ENCODE measurements around the gene LRRC14B. TPM values are rescaled to one million over a fixed set of nuclear protein-coding genes. Genes with fewer than 3 reads are reported as not detected.

LRRC14B gene
- total RNA-seq, 1 donor from 2014 or later, result not detected

- FAIRE-seq, result no peak
- Histone ChIP-seq H3K27me3 (ENCODE audit: control insufficient read depth, insufficient read depth, low read length) (no peaks in the 10 kb centered on the region), H3K36me3 (ENCODE audit: control insufficient read depth, insufficient read depth, low read length) (no peaks in the 10 kb centered on the region), H3K4me3 (ENCODE audit: low read depth, low read length) (no peak overlapping the region)
- DNase-seq (ENCODE audit: low read depth), result no peak
- no peak for TF ChIP-seq CTCF (IDR thresholded peaks at IDR 0.05; ENCODE audit: insufficient read depth, low read length, severe bottlenecking)
Observed at GRCh38 chr5:169071-169727, 22.1 kb upstream of the LRRC14B start.

- TF ChIP-seq CTCF (IDR thresholded peaks at IDR 0.05; ENCODE audit: insufficient read depth, low read length, severe bottlenecking), result no peak
- FAIRE-seq, result no peak
- no peak overlapping the region for H3K4me3 ChIP-seq (ENCODE audit: low read depth, low read length)
- no peak for DNase-seq (ENCODE audit: low read depth)
- H3K36me3 ChIP-seq (ENCODE audit: control insufficient read depth, insufficient read depth, low read length), result no peaks in the 10 kb centered on the region
- no peaks in the 10 kb centered on the region for H3K27me3 ChIP-seq (ENCODE audit: control insufficient read depth, insufficient read depth, low read length)
Observed at GRCh38 chr5:169728-170094, 21.6 kb upstream of the LRRC14B start.

GRCh38 chr5:170971-171800, 20.1 kb upstream of the LRRC14B start:
- no peaks in the 10 kb centered on the region for H3K27me3 ChIP-seq (ENCODE audit: control insufficient read depth, insufficient read depth, low read length)
- no peak for TF ChIP-seq CTCF (IDR thresholded peaks at IDR 0.05; ENCODE audit: insufficient read depth, low read length, severe bottlenecking)
- H3K4me3 ChIP-seq (ENCODE audit: low read depth, low read length), result no peak overlapping the region
- H3K36me3 ChIP-seq (ENCODE audit: control insufficient read depth, insufficient read depth, low read length), result no peaks in the 10 kb centered on the region
- DNase-seq (ENCODE audit: low read depth) (no peak), FAIRE-seq (no peak)

- DNase-seq (ENCODE audit: low read depth), result no peak
- TF ChIP-seq CTCF (IDR thresholded peaks at IDR 0.05; ENCODE audit: insufficient read depth, low read length, severe bottlenecking), result no peak
- no peak for FAIRE-seq
- Histone ChIP-seq H3K4me3 (ENCODE audit: low read depth, low read length) (no peak overlapping the region), H3K27me3 (ENCODE audit: control insufficient read depth, insufficient read depth, low read length) (no peaks in the 10 kb centered on the region), H3K36me3 (ENCODE audit: control insufficient read depth, insufficient read depth, low read length) (no peaks in the 10 kb centered on the region)
Observed at GRCh38 chr5:171801-172331, 19.4 kb upstream of the LRRC14B start.

GRCh38 chr5:172421-172820, 18.9 kb upstream of the LRRC14B start:
- TF ChIP-seq CTCF (IDR thresholded peaks at IDR 0.05; ENCODE audit: insufficient read depth, low read length, severe bottlenecking), result no peak
- Histone ChIP-seq H3K27me3 (ENCODE audit: control insufficient read depth, insufficient read depth, low read length) (no peaks in the 10 kb centered on the region), H3K4me3 (ENCODE audit: low read depth, low read length) (no peak overlapping the region), H3K36me3 (ENCODE audit: control insufficient read depth, insufficient read depth, low read length) (no peaks in the 10 kb centered on the region)
- FAIRE-seq (no peak), DNase-seq (ENCODE audit: low read depth) (no peak)

All from bronchial epithelial cell (primary cell).